H9 (cell line): ENCODE data around the gene PITRM1. TPM values are rescaled to one million over a fixed set of nuclear protein-coding genes. Genes with fewer than 3 reads are reported as not detected.

Experiments
- DNase-seq: peaks from one replicate; pipeline ENCODE4 v3.0.0-alpha.2; 2017
- H2AFZ ChIP-seq: one replicate; pipeline ENCODE4 v1.6.1; 2013; ENCODE audit warnings: mild to moderate bottlenecking, low read length, control low read depth, moderate library complexity
- H2AK5ac ChIP-seq: 2 replicates; pipeline ENCODE4 v1.6.1; 2013; ENCODE audit warnings: low read length, control low read depth, mixed read lengths; ENCODE audit not compliant: insufficient read length
- H2BK120ac ChIP-seq: one replicate; pipeline ENCODE4 v1.6.1; 2013; ENCODE audit warnings: low read depth, mild to moderate bottlenecking, low read length, control low read depth, inconsistent platforms; ENCODE audit not compliant: poor library complexity, severe bottlenecking
- H2BK12ac ChIP-seq: 2 replicates; pipeline ENCODE4 v1.6.1; 2013; ENCODE audit warnings: low read length, control low read depth, mixed read lengths, low read depth; ENCODE audit not compliant: insufficient read length
- H2BK15ac ChIP-seq: 2 replicates; pipeline ENCODE4 v1.6.1; 2013; ENCODE audit warnings: low read depth, low read length, control low read depth
- H2BK20ac ChIP-seq: one replicate; pipeline ENCODE4 v1.6.1; 2013; ENCODE audit warnings: low read depth, mild to moderate bottlenecking, low read length, control low read depth, inconsistent platforms; ENCODE audit not compliant: poor library complexity, severe bottlenecking
- H2BK5ac ChIP-seq: 2 replicates; pipeline ENCODE4 v1.6.1; 2013; ENCODE audit warnings: low read length, control low read depth, mixed read lengths; ENCODE audit not compliant: insufficient read length
- H3K14ac ChIP-seq: 2 replicates; pipeline ENCODE4 v1.6.1; 2013; ENCODE audit warnings: low read length, control low read depth; ENCODE audit not compliant: insufficient read depth
- H3K18ac ChIP-seq: 2 replicates; pipeline ENCODE4 v1.6.1; 2013; ENCODE audit warnings: low read depth, mild to moderate bottlenecking, mixed read lengths, low read length, control low read depth; ENCODE audit not compliant: insufficient read length
- H3K23ac ChIP-seq: 2 replicates; pipeline ENCODE4 v1.6.1; 2013; ENCODE audit warnings: low read length, control low read depth, mixed read lengths, low read depth; ENCODE audit not compliant: insufficient read length
- H3K23me2 ChIP-seq: 2 replicates; pipeline ENCODE4 v1.6.1; 2013; ENCODE audit warnings: low read depth, mild to moderate bottlenecking, mixed read lengths, low read length, control low read depth; ENCODE audit not compliant: insufficient read length, poor library complexity, severe bottlenecking
- H3K27ac ChIP-seq: 2 replicates; pipeline ENCODE4 v1.5.1; 2013; ENCODE audit warnings: low read length, control low read depth, mixed read lengths, low read depth; ENCODE audit not compliant: insufficient read length
- H3K27me3 ChIP-seq: 2 replicates; pipeline ENCODE4 v1.6.1; 2013; ENCODE audit warnings: low read length, control low read depth, inconsistent platforms; ENCODE audit not compliant: insufficient read depth
- H3K4ac ChIP-seq: 2 replicates; pipeline ENCODE4 v1.6.1; 2013; ENCODE audit warnings: low read depth, mild to moderate bottlenecking, control low read depth, inconsistent platforms, low read length, moderate library complexity
- H3K4me1 ChIP-seq: 2 replicates; pipeline ENCODE4 v1.6.1; 2013; ENCODE audit warnings: low read length, control low read depth, inconsistent platforms; ENCODE audit not compliant: insufficient read depth
- H3K4me2 ChIP-seq: 2 replicates; pipeline ENCODE4 v1.6.1; 2013; ENCODE audit warnings: low read length, control low read depth, mixed read lengths; ENCODE audit not compliant: insufficient read length, insufficient read depth
- H3K56ac ChIP-seq: 2 replicates; pipeline ENCODE4 v1.6.1; 2013; ENCODE audit warnings: low read depth, mild to moderate bottlenecking, mixed read lengths, low read length, control low read depth; ENCODE audit not compliant: insufficient read length
- H3K79me1 ChIP-seq: 2 replicates; pipeline ENCODE4 v1.6.1; 2013; ENCODE audit warnings: low read depth, mild to moderate bottlenecking, moderate library complexity, low read length, control low read depth, inconsistent platforms; ENCODE audit not compliant: insufficient read depth, poor library complexity, severe bottlenecking
- H3K79me2 ChIP-seq: 2 replicates; pipeline ENCODE4 v1.6.1; 2013; ENCODE audit warnings: low read length, control low read depth, inconsistent platforms; ENCODE audit not compliant: insufficient read depth
- H3K9ac ChIP-seq: 2 replicates; pipeline ENCODE4 v1.6.1; 2013; ENCODE audit warnings: low read length, control low read depth, mixed read lengths; ENCODE audit not compliant: insufficient read length; ENCODE audit errors: extremely low read depth
- H3K9me3 ChIP-seq: one replicate; pipeline ENCODE4 v1.6.1; 2013; ENCODE audit warnings: low read depth, low read length, inconsistent platforms; ENCODE audit not compliant: control insufficient read depth
- H3T11ph ChIP-seq: one replicate; pipeline ENCODE4 v1.6.1; 2013; ENCODE audit warnings: mild to moderate bottlenecking, low read length, control low read depth, inconsistent platforms
- H4K20me1 ChIP-seq: one replicate; pipeline ENCODE4 v1.6.1; 2013; ENCODE audit not compliant: control insufficient read depth, insufficient read length, insufficient read depth
- H4K5ac ChIP-seq: 2 replicates; pipeline ENCODE4 v1.6.1; 2013; ENCODE audit warnings: low read depth, mild to moderate bottlenecking, mixed read lengths, low read length, control low read depth; ENCODE audit not compliant: insufficient read length
- H4K8ac ChIP-seq: replicated peaks from 2 replicates; pipeline ENCODE4 v1.6.1; 2013; ENCODE audit warnings: low read length, control low read depth, mixed read lengths, low read depth; ENCODE audit not compliant: insufficient read length
- H4K91ac ChIP-seq: 2 replicates; pipeline ENCODE4 v1.6.1; 2013; ENCODE audit warnings: low read depth, mild to moderate bottlenecking, moderate library complexity, mixed read lengths, low read length, control low read depth; ENCODE audit not compliant: insufficient read length
- H3K27ac Mint-ChIP-seq, 3 experiments: 2 replicates in 2 of 3; 3 replicates in 1 of 3; pipeline ENCODE4 v1.8.0; 2020 to 2021; ENCODE audit warnings: mixed read lengths in 3 of 3, mild to moderate bottlenecking in 1 of 3, moderate library complexity in 1 of 3
- H3K27me3 Mint-ChIP-seq: 2 replicates; pipeline ENCODE4 v1.8.0; 2021; ENCODE audit warnings: low read depth, mild to moderate bottlenecking, moderate library complexity, mixed read lengths
- H3K36me3 Mint-ChIP-seq, 3 experiments: 2 replicates in 2 of 3; 3 replicates in 1 of 3; pipeline ENCODE4 v1.8.0; 2020 to 2021; ENCODE audit warnings: low read depth in 3 of 3, mixed read lengths in 3 of 3; ENCODE audit not compliant: insufficient read depth in 1 of 3
- H3K4me1 Mint-ChIP-seq, 2 experiments: 2 replicates each; pipeline ENCODE4 v1.8.0; 2020; ENCODE audit warnings: mixed read lengths in 2 of 2
- H3K4me3 Mint-ChIP-seq, 2 experiments: 2 replicates in 1 of 2; 3 replicates in 1 of 2; pipeline ENCODE4 v1.8.0; 2020 to 2021; ENCODE audit warnings: mild to moderate bottlenecking in 2 of 2, mixed read lengths in 2 of 2, moderate library complexity in 1 of 2
- H3K9me3 Mint-ChIP-seq, 2 experiments: 2 replicates in 1 of 2; 3 replicates in 1 of 2; pipeline ENCODE4 v1.8.0; 2020; ENCODE audit warnings: mild to moderate bottlenecking in 2 of 2, mixed read lengths in 2 of 2, moderate library complexity in 1 of 2
- WGBS: extraction: QIAGEN DNeasy Blood & Tissue Kit; methylation state at CpG from one replicate; pipeline ENCODE4 v1.1.7; 2013; ENCODE audit warnings: missing lambda C conversion rate, low lambda C conversion rate, mixed read lengths; ENCODE audit not compliant: insufficient read length; ENCODE audit errors: extremely low coverage; 5-methylcytosine and 5-hydroxymethylcytosine counted together
- total RNA-seq: library from RNA; stranded (reverse); gene quantifications from 2 replicates; pipeline ENCODE4 v1.2.1, GENCODE V29; 2021
- TF ChIP-seq, protein P1 (sequence below): fragments of 200-600 bp; sonication (generic); conservative IDR thresholded peaks from 3 replicates; pipeline ENCODE4 v1.8.0; 2021; ENCODE audit warnings: antibody characterized with exemption, mild to moderate bottlenecking

Gene PITRM1
- total RNA-seq, 1 experiment from 2014 or later = 27.8 TPM

DNA sequence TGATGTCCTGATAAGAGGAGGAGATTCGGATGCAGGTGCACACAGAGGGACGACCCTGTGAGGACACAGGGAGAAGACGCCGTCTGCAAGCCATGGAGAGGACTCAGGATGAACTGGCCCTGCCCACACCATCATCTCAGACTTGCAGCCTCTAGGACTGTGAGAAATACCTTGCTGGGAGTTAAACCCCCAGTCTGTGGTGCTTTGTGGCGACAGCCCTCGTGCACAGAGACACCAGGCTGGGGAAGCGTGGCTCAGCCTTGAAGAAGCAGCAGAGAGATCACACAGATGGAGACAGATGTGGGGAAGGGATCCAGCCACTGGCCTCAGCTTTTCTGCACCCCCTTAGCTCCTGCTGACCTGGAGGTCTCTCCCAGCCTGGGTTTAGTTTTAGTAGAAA, 26.3 kb upstream of the PITRM1 start:
- H2BK20ac ChIP-seq = no peak overlapping the region
- H2BK12ac ChIP-seq = no peak overlapping the region
- no peak for DNase-seq
- Mint-ChIP-seq H3K27ac (no peak overlapping the region; a peak in 1 of 7 replicates), H3K4me3 (no peak overlapping the region), H3K9me3 (no peaks in the 10 kb centered on the region), H3K36me3 (no peaks in the 10 kb centered on the region), H3K27me3 (peaks cover 20% of the 10 kb centered on the region), H3K4me1 (peaks cover 18 to 22% of the 10 kb centered on the region in 2 experiments)
- no peak overlapping the region for H2AK5ac ChIP-seq
- no peak overlapping the region for H3K18ac ChIP-seq
- no peak overlapping the region for H3K27ac ChIP-seq
- no peak overlapping the region for H2BK5ac ChIP-seq
- H3K9ac ChIP-seq = no peak overlapping the region
- no peaks in the 10 kb centered on the region for H3K79me2 ChIP-seq
- H3K4me2 ChIP-seq = no peak overlapping the region
- H3K14ac ChIP-seq = no peak overlapping the region; the same call in 1 of the 2 replicates
- no peaks in the 10 kb centered on the region for H3K9me3 ChIP-seq
- no peaks in the 10 kb centered on the region for H3K79me1 ChIP-seq
- no CpG with 5 or more reads among the region's 7 CpGs for WGBS
- no peak overlapping the region for H2AFZ ChIP-seq
- H3K56ac ChIP-seq = no peak overlapping the region
- H4K20me1 ChIP-seq = no peaks in the 10 kb centered on the region
- H2BK15ac ChIP-seq = no peak overlapping the region
- H3K27me3 ChIP-seq = no peaks in the 10 kb centered on the region; the same call in none of the 2 replicates
- no peak overlapping the region for H4K5ac ChIP-seq
- H3T11ph ChIP-seq = no peak overlapping the region
- no peak overlapping the region for H4K91ac ChIP-seq
- H4K8ac ChIP-seq = no peak overlapping the region
- TF ChIP-seq, protein P1, sequence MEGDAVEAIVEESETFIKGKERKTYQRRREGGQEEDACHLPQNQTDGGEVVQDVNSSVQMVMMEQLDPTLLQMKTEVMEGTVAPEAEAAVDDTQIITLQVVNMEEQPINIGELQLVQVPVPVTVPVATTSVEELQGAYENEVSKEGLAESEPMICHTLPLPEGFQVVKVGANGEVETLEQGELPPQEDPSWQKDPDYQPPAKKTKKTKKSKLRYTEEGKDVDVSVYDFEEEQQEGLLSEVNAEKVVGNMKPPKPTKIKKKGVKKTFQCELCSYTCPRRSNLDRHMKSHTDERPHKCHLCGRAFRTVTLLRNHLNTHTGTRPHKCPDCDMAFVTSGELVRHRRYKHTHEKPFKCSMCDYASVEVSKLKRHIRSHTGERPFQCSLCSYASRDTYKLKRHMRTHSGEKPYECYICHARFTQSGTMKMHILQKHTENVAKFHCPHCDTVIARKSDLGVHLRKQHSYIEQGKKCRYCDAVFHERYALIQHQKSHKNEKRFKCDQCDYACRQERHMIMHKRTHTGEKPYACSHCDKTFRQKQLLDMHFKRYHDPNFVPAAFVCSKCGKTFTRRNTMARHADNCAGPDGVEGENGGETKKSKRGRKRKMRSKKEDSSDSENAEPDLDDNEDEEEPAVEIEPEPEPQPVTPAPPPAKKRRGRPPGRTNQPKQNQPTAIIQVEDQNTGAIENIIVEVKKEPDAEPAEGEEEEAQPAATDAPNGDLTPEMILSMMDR = no peak
- H3K4ac ChIP-seq = no peak overlapping the region
- H2BK120ac ChIP-seq = no peak overlapping the region
- H3K23ac ChIP-seq = no peak overlapping the region
- H3K23me2 ChIP-seq = no peaks in the 10 kb centered on the region
- no peaks in the 10 kb centered on the region for H3K4me1 ChIP-seq
